DOHH2 (cell line): ENCODE data around the gene CIAPIN1.

ENCODE experiments used
- H3F3A ChIP-seq: fragments of 200-600 bp; sonication (generic), shearing (Covaris generic); 2 replicates; pipeline ENCODE4 v1.6.0; 2016; ENCODE audit warnings: antibody characterized with exemption, mild to moderate bottlenecking; ENCODE audit not compliant: control insufficient read depth, insufficient read depth
- H3K27ac ChIP-seq: fragments of 200-600 bp; sonication (generic); 2 replicates; pipeline ENCODE4 v1.5.1; 2014; ENCODE audit warnings: low read depth, mild to moderate bottlenecking, low read length, moderate library complexity
- H3K27me3 ChIP-seq: fragments of 200-600 bp; sonication (generic); 2 replicates; pipeline ENCODE4 v1.6.1; 2014; ENCODE audit warnings: mild to moderate bottlenecking, low read length, mixed read lengths; ENCODE audit not compliant: control insufficient read depth
- H3K36me3 ChIP-seq: fragments of 200-600 bp; sonication (generic); 2 replicates; pipeline ENCODE4 v1.6.1; 2014; ENCODE audit warnings: mild to moderate bottlenecking, low read length, moderate library complexity, mixed read lengths; ENCODE audit not compliant: control insufficient read depth
- H3K4me1 ChIP-seq: fragments of 200-600 bp; sonication (generic); 2 replicates; pipeline ENCODE4 v1.6.1; 2014; ENCODE audit warnings: mild to moderate bottlenecking, low read length, mixed read lengths; ENCODE audit not compliant: control insufficient read depth
- H3K4me2 ChIP-seq: fragments of 200-600 bp; sonication (generic); 2 replicates; pipeline ENCODE4 v1.6.0; 2014; ENCODE audit warnings: mild to moderate bottlenecking, low read length, moderate library complexity
- H3K4me3 ChIP-seq: fragments of 200-600 bp; sonication (generic); 2 replicates; pipeline ENCODE4 v1.5.1; 2014; ENCODE audit warnings: mild to moderate bottlenecking, low read length, mixed read lengths
- H3K79me2 ChIP-seq: fragments of 200-600 bp; sonication (generic); 2 replicates; pipeline ENCODE4 v1.6.1; 2014; ENCODE audit warnings: mild to moderate bottlenecking, low read length, mixed read lengths; ENCODE audit not compliant: control insufficient read depth
- H3K9me2 ChIP-seq: fragments of 200-600 bp; sonication (generic); replicated peaks from 2 replicates; pipeline ENCODE4 v1.6.1; 2014; ENCODE audit warnings: mild to moderate bottlenecking, low read length, mixed read lengths; ENCODE audit not compliant: control insufficient read depth
- H3K9me3 ChIP-seq: fragments of 200-600 bp; sonication (generic); 2 replicates; pipeline ENCODE4 v1.6.1; 2014; ENCODE audit warnings: antibody characterized with exemption, low read length, mixed read lengths; ENCODE audit not compliant: control insufficient read depth, insufficient read depth
- H4K20me1 ChIP-seq: fragments of 200-600 bp; sonication (generic); 2 replicates; pipeline ENCODE4 v1.6.0; 2014; ENCODE audit warnings: low read depth, mild to moderate bottlenecking, antibody characterized with exemption, low read length, moderate library complexity; ENCODE audit not compliant: control insufficient read depth, insufficient read depth
- EZH2phosphoT487 ChIP-seq: fragments of 200-600 bp; sonication (generic); IDR thresholded peaks from 2 replicates; pipeline ENCODE4 v1.6.1; 2017; ENCODE audit warnings: borderline replicate concordance, mild to moderate bottlenecking, antibody characterized with exemption, low read length, moderate library complexity, mixed read lengths
- TF ChIP-seq, protein P1 (sequence below): fragments of 200-600 bp; sonication (generic); IDR thresholded peaks from one replicate; pipeline ENCODE4 v1.5.1; 2014; ENCODE audit warnings: antibody characterized with exemption, mild to moderate bottlenecking, low read depth, low read length; ENCODE audit not compliant: poor library complexity, severe bottlenecking

The CIAPIN1 gene

DNA sequence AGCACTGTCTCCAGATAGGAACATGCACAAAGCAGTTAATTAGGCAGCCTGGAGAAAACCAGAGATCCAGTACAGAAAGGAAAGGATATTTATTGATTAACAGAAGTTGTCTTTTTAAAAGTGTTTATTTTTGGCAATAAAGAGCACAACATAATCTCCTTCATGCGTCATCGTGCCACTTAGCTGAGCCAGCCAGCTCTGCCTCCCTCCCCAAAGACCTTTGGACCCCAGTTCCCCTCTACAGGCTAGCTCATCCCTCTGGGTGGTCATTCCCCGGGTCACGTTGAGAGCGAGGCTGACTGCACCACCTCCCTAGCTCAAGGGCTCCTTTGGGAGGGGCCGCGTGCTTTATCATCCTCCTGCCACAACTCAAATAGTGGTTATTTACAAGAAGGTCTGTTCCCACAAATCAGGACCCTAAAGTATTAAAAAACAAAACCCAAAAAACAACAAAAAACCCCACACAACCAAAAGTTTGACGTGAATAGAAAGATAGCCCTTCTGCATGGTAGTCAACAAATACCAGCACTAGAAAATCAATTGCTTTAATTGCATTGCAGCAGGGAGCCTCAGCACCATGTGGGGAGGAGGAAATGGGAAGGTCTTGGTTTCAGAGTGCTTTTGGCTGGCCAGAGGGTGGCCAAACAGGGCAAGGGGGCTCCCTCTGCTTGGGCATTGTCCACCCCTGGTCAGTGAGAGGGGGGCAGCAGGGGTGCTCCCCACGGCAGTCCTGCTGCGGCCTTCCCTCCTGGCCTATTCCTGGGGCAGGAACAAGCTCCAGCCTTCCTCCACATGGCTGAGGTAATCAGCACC, 24.9 kb upstream of the CIAPIN1 start:
- Histone ChIP-seq H3K4me1 (peaks cover 19% of the 10 kb centered on the region), H3K9me3 (no peaks in the 10 kb centered on the region), H3K27ac (no peak overlapping the region), H4K20me1 (0 out of 2 replicates have a peak, but pooled peaks cover 2% of the 10 kb centered on the region), H3K4me2 (no peak overlapping the region), H3K36me3 (peaks cover 48% of the 10 kb centered on the region), H3F3A (0 out of 2 replicates have a peak, but pooled peaks cover 2% of the 10 kb centered on the region), H3K9me2 (no peaks in the 10 kb centered on the region), H3K79me2 (no peaks in the 10 kb centered on the region), H3K27me3 (no peaks in the 10 kb centered on the region), H3K4me3 (no peak overlapping the region)
- TF ChIP-seq, protein P1, sequence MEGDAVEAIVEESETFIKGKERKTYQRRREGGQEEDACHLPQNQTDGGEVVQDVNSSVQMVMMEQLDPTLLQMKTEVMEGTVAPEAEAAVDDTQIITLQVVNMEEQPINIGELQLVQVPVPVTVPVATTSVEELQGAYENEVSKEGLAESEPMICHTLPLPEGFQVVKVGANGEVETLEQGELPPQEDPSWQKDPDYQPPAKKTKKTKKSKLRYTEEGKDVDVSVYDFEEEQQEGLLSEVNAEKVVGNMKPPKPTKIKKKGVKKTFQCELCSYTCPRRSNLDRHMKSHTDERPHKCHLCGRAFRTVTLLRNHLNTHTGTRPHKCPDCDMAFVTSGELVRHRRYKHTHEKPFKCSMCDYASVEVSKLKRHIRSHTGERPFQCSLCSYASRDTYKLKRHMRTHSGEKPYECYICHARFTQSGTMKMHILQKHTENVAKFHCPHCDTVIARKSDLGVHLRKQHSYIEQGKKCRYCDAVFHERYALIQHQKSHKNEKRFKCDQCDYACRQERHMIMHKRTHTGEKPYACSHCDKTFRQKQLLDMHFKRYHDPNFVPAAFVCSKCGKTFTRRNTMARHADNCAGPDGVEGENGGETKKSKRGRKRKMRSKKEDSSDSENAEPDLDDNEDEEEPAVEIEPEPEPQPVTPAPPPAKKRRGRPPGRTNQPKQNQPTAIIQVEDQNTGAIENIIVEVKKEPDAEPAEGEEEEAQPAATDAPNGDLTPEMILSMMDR = no peak
- TF ChIP-seq EZH2phosphoT487 = no peak

DNA sequence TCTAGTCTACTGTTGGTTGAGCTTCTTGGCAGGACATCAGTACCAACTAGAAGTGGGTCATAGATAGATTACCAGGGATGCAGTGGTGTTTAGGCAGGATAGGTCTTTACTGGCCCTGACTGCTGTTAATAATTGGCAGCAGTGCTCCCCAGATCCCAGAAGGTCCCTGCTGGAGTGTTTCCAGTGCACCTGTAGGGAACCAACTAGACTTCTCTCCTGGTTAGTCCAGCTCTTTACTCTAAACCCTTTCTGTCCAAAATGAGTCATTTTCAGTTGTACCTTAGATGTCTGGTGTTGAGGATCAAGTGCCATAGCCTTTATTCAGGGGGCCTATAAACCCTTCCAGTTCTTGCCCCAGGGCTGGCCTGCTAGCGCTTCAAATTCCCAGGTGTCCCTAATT, 24.0 kb upstream of the CIAPIN1 start:
- no peaks in the 10 kb centered on the region for H3K9me2 ChIP-seq
- H3F3A ChIP-seq = 0 out of 2 replicates have a peak, but pooled peaks cover 2% of the 10 kb centered on the region
- no peaks in the 10 kb centered on the region for H3K27me3 ChIP-seq
- H3K79me2 ChIP-seq = no peaks in the 10 kb centered on the region
- H3K4me2 ChIP-seq = no peak overlapping the region
- 0 out of 2 replicates have a peak, but pooled peaks cover 2% of the 10 kb centered on the region for H4K20me1 ChIP-seq
- no peaks in the 10 kb centered on the region for H3K9me3 ChIP-seq
- H3K4me3 ChIP-seq = no peak overlapping the region
- H3K4me1 ChIP-seq = peaks cover 16% of the 10 kb centered on the region
- H3K27ac ChIP-seq = no peak overlapping the region
- H3K36me3 ChIP-seq = peaks cover 53% of the 10 kb centered on the region
- TF ChIP-seq, protein P1 = no peak
- TF ChIP-seq EZH2phosphoT487 = no peak

DNA sequence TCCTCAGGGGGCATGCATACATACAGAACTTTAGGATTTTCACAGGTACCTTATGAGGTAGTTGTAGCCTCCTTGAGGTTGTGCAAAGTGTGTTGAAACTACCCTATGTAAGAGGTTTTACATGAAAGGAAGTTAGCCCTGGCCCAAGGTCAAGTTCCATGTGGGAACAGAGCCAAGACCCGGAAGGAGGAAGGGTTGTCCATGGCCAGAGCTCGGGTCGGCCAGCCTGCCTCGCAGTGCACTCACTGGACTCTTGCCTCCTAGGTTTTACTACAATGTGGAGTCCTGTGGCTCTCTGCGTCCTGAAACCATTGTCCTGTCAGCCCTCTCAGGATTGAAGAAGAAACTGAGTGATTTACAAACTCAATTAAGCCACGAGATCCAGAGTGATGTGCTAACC, 23.5 kb upstream of the CIAPIN1 start:
- Histone ChIP-seq H3K27ac (no peak overlapping the region), H3K9me3 (no peaks in the 10 kb centered on the region), H4K20me1 (0 out of 2 replicates have a peak, but pooled peaks cover 2% of the 10 kb centered on the region), H3K4me3 (no peak overlapping the region), H3K36me3 (peaks cover 58% of the 10 kb centered on the region), H3F3A (0 out of 2 replicates have a peak, but pooled peaks cover 2% of the 10 kb centered on the region), H3K27me3 (no peaks in the 10 kb centered on the region), H3K4me1 (peaks cover 11% of the 10 kb centered on the region), H3K79me2 (no peaks in the 10 kb centered on the region), H3K9me2 (no peaks in the 10 kb centered on the region), H3K4me2 (no peak overlapping the region)
- TF ChIP-seq, protein P1 = no peak
- no peak for TF ChIP-seq EZH2phosphoT487
